HepG2 (cell line): ENCODE results near the gene U2AF1L4. TPM values are rescaled to one million over a fixed set of nuclear protein-coding genes. Genes with fewer than 3 reads are reported as not detected.

Experiments
- ATF3 ChIP-seq: sonication (generic); formaldehyde crosslinking; IDR thresholded peaks from 2 replicates; pipeline ENCODE4 v1.4.0; 2020; ENCODE audit warnings: missing genetic modification reagents
- ATF7-NPFF ChIP-seq: sonication (generic); formaldehyde crosslinking; IDR thresholded peaks from 2 replicates; pipeline ENCODE4 v1.8.1; 2023; ENCODE audit warnings: mild to moderate bottlenecking, low read depth, missing genetic modification reagents, moderate library complexity
- KAT8 ChIP-seq: IDR thresholded peaks from 2 replicates; pipeline ENCODE4 v1.6.1; 2016; ENCODE audit warnings: missing genetic modification reagents, missing compliant biosample characterization
- MLXIP ChIP-seq: sonication (generic); formaldehyde crosslinking; IDR thresholded peaks from 2 replicates; pipeline ENCODE4 v1.9.0; 2021; ENCODE audit warnings: missing genetic modification reagents, borderline replicate concordance
- NCOA2 ChIP-seq: sonication (generic); formaldehyde crosslinking; IDR thresholded peaks from 2 replicates; pipeline ENCODE4 v1.8.0; 2022; ENCODE audit warnings: inconsistent platforms
- NFATC3 ChIP-seq: sonication (generic); formaldehyde crosslinking; IDR thresholded peaks from 2 replicates; pipeline ENCODE4 v1.5.1; 2020; ENCODE audit warnings: mild to moderate bottlenecking, missing genetic modification reagents
- POLR2AphosphoS2 ChIP-seq: IDR thresholded peaks from 2 replicates; pipeline ENCODE4 v1.6.1; 2011; ENCODE audit warnings: low read depth, low read length, improper control_type of control experiment
- RARG ChIP-seq: sonication (generic); formaldehyde crosslinking; IDR thresholded peaks from 2 replicates; pipeline ENCODE4 v1.4.0; 2020; ENCODE audit warnings: low read depth, mild to moderate bottlenecking, missing genetic modification reagents
- SMAD3 ChIP-seq: sonication (generic); formaldehyde crosslinking; IDR thresholded peaks from 2 replicates; pipeline ENCODE4 v1.4.0; 2020; ENCODE audit warnings: missing genetic modification reagents
- SOX6 ChIP-seq, 2 experiments: fragments of 450-650 bp in 1 of 2; sonication (generic) in 1 of 2; formaldehyde crosslinking in 1 of 2; IDR thresholded peaks; 2 replicates each; pipeline versions ENCODE4 v1.4.0 to v1.6.1; 2017 to 2020; ENCODE audit warnings: antibody characterized with exemption in 1 of 2, mild to moderate bottlenecking in 1 of 2, missing genetic modification reagents in 1 of 2
- SSRP1 ChIP-seq: IDR thresholded peaks from 2 replicates; pipeline ENCODE4 v1.6.1; 2016; ENCODE audit warnings: control low read depth
- ZNF674 ChIP-seq: sonication (generic); formaldehyde crosslinking; IDR thresholded peaks from 2 replicates; pipeline ENCODE4 v1.5.0; 2020; ENCODE audit warnings: low read depth, mild to moderate bottlenecking, missing genetic modification reagents
- polyA plus RNA-seq, 8 experiments: library from polyadenylated mRNA; depleted of rRNA in 3 of 8; stranded (reverse) in 7 of 8; unstranded in 1 of 8; fragments of >200 nt; fragmentation: Illumina TruSeq in 4 of 8; extraction: Trizol in 4 of 8; gene quantifications; 2 replicates each; pipeline versions ENCODE4 v1.2.1 to v1.2.3, GENCODE V29; 2011 to 2016; ENCODE audit warnings: low read depth in 4 of 8, missing spikeins in 1 of 8, mixed read lengths in 1 of 8; ENCODE audit not compliant: insufficient read depth in 1 of 8
- total RNA-seq, 5 experiments: library from RNA; depleted of rRNA; stranded (reverse); fragments of >200 nt; fragmentation: Illumina TruSeq; extraction: Trizol; gene quantifications; 2 replicates each; pipeline ENCODE4 v1.2.3, GENCODE V29; 2016; ENCODE audit warnings: low read depth in 1 of 5
- TF ChIP-seq, protein P1 (sequence below): IDR thresholded peaks from 2 replicates; pipeline ENCODE4 v1.6.1; 2016; ENCODE audit warnings: low read depth
- TF ChIP-seq, protein P2 (sequence below): sonication (generic); formaldehyde crosslinking; IDR thresholded peaks from 2 replicates; pipeline ENCODE4 v1.5.0; 2020; ENCODE audit warnings: mild to moderate bottlenecking, missing genetic modification reagents, borderline replicate concordance
- TF ChIP-seq, protein P3 (sequence below): sonication (generic); formaldehyde crosslinking; IDR thresholded peaks from 2 replicates; pipeline ENCODE4 v1.5.0; 2020; ENCODE audit warnings: missing genetic modification reagents

Gene U2AF1L4
- total and polyA plus RNA-seq, 2 of the 13 experiments (the other 11 are each of a cell fraction or from before 2014, with no cell fraction given) = 7.9 to 15.4 TPM

DNA sequence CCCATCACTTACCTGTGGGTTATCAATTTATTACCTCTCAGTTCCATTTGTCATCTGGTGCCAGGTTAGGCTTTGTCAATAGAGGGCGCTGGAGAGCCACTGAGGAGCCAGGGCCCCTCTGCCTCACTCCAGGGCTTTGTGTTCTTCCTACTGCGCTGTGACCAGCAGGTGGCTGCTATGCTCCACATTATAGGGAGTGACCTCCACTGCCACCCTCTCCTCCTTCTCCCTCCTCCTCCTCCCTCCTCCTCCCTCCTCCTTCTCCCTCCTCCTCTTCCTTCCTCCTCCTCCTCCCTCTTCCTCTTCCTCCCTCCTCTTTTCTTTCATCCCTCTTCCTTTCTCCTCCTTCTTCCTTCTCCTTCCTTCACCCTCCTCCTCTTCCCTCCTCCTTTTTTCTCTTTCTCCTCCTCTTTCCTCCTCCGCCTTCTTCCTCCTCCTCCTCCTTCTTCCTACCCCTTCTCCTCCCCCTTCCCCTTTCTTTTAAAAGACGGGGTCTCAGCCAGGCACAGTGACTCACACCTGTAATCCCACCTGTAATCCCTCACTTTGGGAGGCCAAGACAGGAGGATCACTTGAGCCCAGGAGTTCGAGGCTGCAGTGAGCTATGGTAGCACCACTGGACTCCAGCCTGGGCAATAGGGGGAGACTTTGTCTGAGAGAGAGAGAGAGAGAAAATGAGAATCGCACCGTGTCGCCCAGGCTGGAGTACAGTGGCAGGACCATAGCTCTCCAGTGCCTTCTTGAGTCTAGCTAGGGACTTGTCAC is 51.2 kb downstream of the U2AF1L4 start (continued):
- TF ChIP-seq RARG (CRISPR knock-in tag) (no peak), MLXIP (no peak), NCOA2 (CRISPR knock-in tag) (no peak), NFATC3 (CRISPR knock-in tag) (no peak), ATF3 (CRISPR knock-in tag) (no peak), POLR2AphosphoS2 (no peak), SMAD3 (CRISPR knock-in tag) (no peak), SSRP1 (CRISPR knock-in tag) (0 out of 2 replicates have a peak, but pooled peaks have one; percentile 53), KAT8 (peak; percentile 54; the same call in 1 of the 2 replicates), SOX6 (IDR thresholded peaks at IDR 0.05) (no peak), SOX6 (CRISPR knock-in tag; IDR thresholded peaks at IDR 0.05) (peak; percentile 47; the same call in 1 of the 2 replicates), ATF7-NPFF (no peak), ZNF674 (CRISPR knock-in tag) (no peak)
- TF ChIP-seq, protein P1, sequence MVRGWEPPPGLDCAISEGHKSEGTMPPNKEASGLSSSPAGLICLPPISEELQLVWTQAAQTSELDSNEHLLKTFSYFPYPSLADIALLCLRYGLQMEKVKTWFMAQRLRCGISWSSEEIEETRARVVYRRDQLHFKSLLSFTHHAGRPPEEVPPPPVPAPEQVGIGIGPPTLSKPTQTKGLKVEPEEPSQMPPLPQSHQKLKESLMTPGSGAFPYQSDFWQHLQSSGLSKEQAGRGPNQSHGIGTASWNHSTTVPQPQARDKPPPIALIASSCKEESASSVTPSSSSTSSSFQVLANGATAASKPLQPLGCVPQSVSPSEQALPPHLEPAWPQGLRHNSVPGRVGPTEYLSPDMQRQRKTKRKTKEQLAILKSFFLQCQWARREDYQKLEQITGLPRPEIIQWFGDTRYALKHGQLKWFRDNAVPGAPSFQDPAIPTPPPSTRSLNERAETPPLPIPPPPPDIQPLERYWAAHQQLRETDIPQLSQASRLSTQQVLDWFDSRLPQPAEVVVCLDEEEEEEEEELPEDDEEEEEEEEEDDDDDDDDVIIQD = peak; percentile 72; the same call in 1 of the 2 replicates
- TF ChIP-seq, protein P2, sequence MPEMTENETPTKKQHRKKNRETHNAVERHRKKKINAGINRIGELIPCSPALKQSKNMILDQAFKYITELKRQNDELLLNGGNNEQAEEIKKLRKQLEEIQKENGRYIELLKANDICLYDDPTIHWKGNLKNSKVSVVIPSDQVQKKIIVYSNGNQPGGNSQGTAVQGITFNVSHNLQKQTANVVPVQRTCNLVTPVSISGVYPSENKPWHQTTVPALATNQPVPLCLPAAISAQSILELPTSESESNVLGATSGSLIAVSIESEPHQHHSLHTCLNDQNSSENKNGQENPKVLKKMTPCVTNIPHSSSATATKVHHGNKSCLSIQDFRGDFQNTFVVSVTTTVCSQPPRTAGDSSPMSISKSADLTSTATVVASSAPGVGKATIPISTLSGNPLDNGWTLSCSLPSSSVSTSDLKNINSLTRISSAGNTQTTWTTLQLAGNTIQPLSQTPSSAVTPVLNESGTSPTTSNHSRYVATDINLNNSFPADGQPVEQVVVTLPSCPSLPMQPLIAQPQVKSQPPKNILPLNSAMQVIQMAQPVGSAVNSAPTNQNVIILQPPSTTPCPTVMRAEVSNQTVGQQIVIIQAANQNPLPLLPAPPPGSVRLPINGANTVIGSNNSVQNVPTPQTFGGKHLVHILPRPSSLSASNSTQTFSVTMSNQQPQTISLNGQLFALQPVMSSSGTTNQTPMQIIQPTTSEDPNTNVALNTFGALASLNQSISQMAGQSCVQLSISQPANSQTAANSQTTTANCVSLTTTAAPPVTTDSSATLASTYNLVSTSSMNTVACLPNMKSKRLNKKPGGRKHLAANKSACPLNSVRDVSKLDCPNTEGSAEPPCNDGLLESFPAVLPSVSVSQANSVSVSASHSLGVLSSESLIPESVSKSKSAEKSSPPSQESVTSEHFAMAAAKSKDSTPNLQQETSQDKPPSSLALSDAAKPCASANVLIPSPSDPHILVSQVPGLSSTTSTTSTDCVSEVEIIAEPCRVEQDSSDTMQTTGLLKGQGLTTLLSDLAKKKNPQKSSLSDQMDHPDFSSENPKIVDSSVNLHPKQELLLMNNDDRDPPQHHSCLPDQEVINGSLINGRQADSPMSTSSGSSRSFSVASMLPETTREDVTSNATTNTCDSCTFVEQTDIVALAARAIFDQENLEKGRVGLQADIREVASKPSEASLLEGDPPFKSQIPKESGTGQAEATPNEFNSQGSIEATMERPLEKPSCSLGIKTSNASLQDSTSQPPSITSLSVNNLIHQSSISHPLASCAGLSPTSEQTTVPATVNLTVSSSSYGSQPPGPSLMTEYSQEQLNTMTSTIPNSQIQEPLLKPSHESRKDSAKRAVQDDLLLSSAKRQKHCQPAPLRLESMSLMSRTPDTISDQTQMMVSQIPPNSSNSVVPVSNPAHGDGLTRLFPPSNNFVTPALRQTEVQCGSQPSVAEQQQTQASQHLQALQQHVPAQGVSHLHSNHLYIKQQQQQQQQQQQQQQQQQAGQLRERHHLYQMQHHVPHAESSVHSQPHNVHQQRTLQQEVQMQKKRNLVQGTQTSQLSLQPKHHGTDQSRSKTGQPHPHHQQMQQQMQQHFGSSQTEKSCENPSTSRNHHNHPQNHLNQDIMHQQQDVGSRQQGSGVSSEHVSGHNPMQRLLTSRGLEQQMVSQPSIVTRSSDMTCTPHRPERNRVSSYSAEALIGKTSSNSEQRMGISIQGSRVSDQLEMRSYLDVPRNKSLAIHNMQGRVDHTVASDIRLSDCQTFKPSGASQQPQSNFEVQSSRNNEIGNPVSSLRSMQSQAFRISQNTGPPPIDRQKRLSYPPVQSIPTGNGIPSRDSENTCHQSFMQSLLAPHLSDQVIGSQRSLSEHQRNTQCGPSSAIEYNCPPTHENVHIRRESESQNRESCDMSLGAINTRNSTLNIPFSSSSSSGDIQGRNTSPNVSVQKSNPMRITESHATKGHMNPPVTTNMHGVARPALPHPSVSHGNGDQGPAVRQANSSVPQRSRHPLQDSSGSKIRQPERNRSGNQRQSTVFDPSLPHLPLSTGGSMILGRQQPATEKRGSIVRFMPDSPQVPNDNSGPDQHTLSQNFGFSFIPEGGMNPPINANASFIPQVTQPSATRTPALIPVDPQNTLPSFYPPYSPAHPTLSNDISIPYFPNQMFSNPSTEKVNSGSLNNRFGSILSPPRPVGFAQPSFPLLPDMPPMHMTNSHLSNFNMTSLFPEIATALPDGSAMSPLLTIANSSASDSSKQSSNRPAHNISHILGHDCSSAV (CRISPR knock-in tag) = no peak
- TF ChIP-seq, protein P3, sequence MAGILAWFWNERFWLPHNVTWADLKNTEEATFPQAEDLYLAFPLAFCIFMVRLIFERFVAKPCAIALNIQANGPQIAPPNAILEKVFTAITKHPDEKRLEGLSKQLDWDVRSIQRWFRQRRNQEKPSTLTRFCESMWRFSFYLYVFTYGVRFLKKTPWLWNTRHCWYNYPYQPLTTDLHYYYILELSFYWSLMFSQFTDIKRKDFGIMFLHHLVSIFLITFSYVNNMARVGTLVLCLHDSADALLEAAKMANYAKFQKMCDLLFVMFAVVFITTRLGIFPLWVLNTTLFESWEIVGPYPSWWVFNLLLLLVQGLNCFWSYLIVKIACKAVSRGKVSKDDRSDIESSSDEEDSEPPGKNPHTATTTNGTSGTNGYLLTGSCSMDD (CRISPR knock-in tag) = no peak
